Breast epithelium (tissue), 3 donors: ENCODE results near the gene GPC3.

Source experiments
- CTCF ChIP-seq, 3 donors: fragments of 450-650 bp; IDR thresholded peaks; one replicate each; pipeline ENCODE4 v1.5.1; 2016 to 2017; ENCODE audit warnings: antibody characterized with exemption in 3 of 3, mild to moderate bottlenecking in 3 of 3, moderate library complexity in 3 of 3
- POLR2A ChIP-seq: fragments of 450-650 bp; IDR thresholded peaks from one replicate; pipeline ENCODE4 v1.6.1; 2016; ENCODE audit warnings: antibody characterized with exemption, mild to moderate bottlenecking, moderate library complexity
- POLR2AphosphoS5 ChIP-seq, 3 donors: sonication (generic); formaldehyde crosslinking; IDR thresholded peaks; one replicate each; pipeline ENCODE4 v1.6.1; 2017; ENCODE audit warnings: antibody characterized with exemption in 3 of 3

- no peak for TF ChIP-seq POLR2A
- TF ChIP-seq CTCF (IDR thresholded peaks at IDR 0.05): no peak
- no peak for TF ChIP-seq POLR2AphosphoS5 (IDR thresholded peaks at IDR 0.05)
Observed at GRCh38 chrX:133746593-133746992, 238.8 kb downstream of the GPC3 start.
